ENCODE results near the gene PRKRIP1. TPM values are rescaled to one million over a fixed set of nuclear protein-coding genes. Genes with fewer than 3 reads are reported as not detected.

PRKRIP1 gene
- total RNA-seq, 5 donors from 2014 or later (not counting 1 experiment from before 2014, with no cell fraction given), result 37.1 to 56.2 (median 48.3) TPM

DNA sequence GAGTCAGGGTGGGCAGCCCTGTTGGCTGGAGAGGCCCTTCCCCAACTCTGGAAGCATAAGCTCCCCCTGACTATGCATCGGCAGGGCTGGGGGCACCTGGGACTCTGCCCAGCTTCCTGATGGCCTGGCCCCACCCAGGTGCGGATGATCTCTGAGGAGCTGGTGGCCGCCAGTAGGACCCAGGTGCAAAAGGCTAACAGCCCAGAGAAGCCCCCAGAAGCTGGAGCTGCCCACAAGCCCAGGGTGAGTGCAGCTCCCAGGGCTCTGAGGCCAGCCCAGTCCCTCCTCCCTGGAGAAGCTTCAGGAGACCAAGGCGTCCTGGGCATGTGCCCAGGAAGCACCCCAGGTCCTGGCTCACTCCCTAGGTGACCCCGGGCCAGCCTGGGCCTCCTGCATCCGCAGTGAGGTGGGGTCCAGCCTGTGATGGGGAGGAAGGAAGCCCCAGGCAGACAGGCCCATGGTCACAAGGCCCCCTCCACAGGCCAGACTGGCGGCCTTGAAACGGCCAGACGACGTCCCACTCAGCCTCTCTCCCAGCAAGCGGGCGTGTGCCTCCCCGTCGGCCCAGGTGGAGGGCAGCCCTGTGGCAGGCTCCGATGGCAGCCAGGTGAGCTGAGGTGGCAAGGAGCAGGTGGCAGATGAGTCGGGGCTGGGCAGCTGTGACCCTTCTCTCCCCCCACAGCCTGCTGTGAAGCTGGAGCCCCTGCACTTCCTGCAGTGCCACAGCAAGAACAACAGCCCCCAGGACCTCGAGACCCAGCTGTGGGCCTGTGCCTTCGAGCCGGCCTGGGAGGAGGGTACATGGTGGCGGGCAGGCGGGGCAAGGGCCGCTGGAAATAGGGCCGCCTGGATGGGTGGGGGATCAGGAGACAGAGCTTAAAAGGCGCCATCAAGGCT, 71.7 kb downstream of the PRKRIP1 start:
- no peaks in the 10 kb centered on the region for H3K36me3 Mint-ChIP-seq
- CTCF ChIA-PET, result interaction anchor here (0.6 to 1.1 kb wide), 3 partner anchors 18 to 63 kb away, joined by 3 to 8 read pairs (median 3); no protein-coding TSS in a partner anchor
- H3K4me3 ChIP-seq (ENCODE audit: control insufficient read depth in 1 of 2, extremely low read depth in 1 of 2, low read length in 1 of 2), result no peak overlapping the region
- H3K4me3 Mint-ChIP-seq, result no peak overlapping the region
- no peaks in the 10 kb centered on the region for H3K27me3 Mint-ChIP-seq
- H3K27ac ChIP-seq (ENCODE audit: low read length), result no peak overlapping the region
- POLR2A ChIA-PET, result interaction anchor here in 1 of 2 donors (0.6 kb wide), 1 partner anchor 594 kb away, joined by 5 read pairs; no protein-coding TSS in a partner anchor
- H3K9me3 ChIP-seq, result no peaks in the 10 kb centered on the region
- ATAC-seq (replicated peaks in 1 of 4), result no peak
- H3K36me3 ChIP-seq (ENCODE audit: control insufficient read depth in 2 of 2, extremely low read depth in 1 of 2, insufficient read depth in 1 of 2, low read length in 1 of 2), result peaks cover 19 to 38% of the 10 kb centered on the region in 2 donors
- H3K9me3 Mint-ChIP-seq, result no peaks in the 10 kb centered on the region
- no peak overlapping the region for H3K27ac Mint-ChIP-seq
- peaks cover 23 to 31% (median 28%) of the 10 kb centered on the region in 3 donors for H3K4me1 Mint-ChIP-seq
- WGBS (ENCODE audit: insufficient coverage), result 96% methylated on average over 14 of the region's 24 CpGs
- no peak for DNase-seq
- H3K4me1 ChIP-seq (ENCODE audit: control insufficient read depth in 1 of 2, extremely low read depth in 1 of 2, insufficient read depth in 2 of 2, low read length in 2 of 2), result peaks cover 14 to 37% of the 10 kb centered on the region in 2 experiments
- no peaks in the 10 kb centered on the region for H3K27me3 ChIP-seq (replicated peaks in 1 of 2; ENCODE audit: control insufficient read depth in 2 of 2, extremely low read depth in 1 of 2, insufficient read depth in 2 of 2, low read length in 1 of 2)

DNA sequence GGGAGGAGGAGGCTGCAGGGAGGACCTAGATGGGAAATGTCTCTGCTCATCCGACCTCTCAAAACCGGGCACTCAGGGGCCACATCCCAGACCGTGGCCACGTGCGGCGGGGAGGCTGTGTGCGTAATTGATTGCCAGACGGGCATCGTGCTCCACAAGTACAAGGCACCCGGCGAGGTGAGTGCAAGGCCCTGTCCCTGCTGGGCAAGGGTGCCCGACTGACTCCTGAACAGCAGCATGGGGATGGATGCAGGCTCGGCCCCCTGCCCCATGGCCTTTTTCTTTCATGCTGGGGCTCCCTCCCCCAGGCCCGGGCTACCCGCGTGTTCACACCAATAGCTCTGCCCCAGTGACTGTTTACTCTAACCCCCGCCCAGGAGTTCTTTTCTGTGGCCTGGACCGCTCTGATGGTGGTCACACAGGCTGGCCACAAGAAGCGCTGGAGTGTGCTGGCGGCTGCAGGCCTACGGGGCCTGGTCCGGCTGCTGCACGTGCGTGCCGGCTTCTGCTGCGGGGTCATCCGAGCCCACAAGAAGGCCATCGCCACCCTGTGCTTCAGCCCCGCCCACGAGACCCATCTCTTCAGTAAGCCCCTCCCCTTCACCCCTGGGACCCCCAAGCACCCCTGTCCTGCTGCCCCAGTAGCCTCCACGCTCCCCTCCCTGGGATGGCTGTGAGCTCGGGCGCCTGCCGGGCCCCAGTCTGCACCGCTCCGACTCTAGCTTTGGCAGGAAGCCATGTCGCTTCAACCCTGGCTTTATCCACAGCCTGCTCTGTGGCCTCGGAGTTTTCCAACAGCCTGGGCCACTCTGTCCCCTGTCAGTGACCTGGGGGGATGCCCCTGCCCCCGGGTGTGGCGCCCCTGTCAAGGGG, 72.6 kb downstream of the PRKRIP1 start:
- Histone ChIP-seq H3K36me3 (ENCODE audit: control insufficient read depth in 2 of 2, extremely low read depth in 1 of 2, insufficient read depth in 1 of 2, low read length in 1 of 2) (peaks cover 25 to 46% of the 10 kb centered on the region in 2 donors), H3K9me3 (no peaks in the 10 kb centered on the region), H3K27ac (ENCODE audit: low read length) (no peak overlapping the region), H3K4me3 (ENCODE audit: control insufficient read depth in 1 of 2, extremely low read depth in 1 of 2, low read length in 1 of 2) (no peak overlapping the region), H3K4me1 (ENCODE audit: control insufficient read depth in 1 of 2, extremely low read depth in 1 of 2, insufficient read depth in 2 of 2, low read length in 2 of 2) (peaks cover 9 to 34% of the 10 kb centered on the region in 2 experiments), H3K27me3 (replicated peaks in 1 of 2; ENCODE audit: control insufficient read depth in 2 of 2, extremely low read depth in 1 of 2, insufficient read depth in 2 of 2, low read length in 1 of 2) (no peaks in the 10 kb centered on the region)
- ChIA-PET CTCF (interaction anchor here in 1 of 2 donors (0.6 kb wide), 1 partner anchor 866 kb away, joined by 4 read pairs; no protein-coding TSS in a partner anchor), POLR2A (no interaction called here)
- Mint-ChIP-seq H3K9me3 (no peaks in the 10 kb centered on the region), H3K27me3 (no peaks in the 10 kb centered on the region), H3K4me3 (no peak overlapping the region), H3K36me3 (no peaks in the 10 kb centered on the region), H3K27ac (no peak overlapping the region), H3K4me1 (peaks cover 19 to 26% (median 25%) of the 10 kb centered on the region in 3 donors)
- no peak for ATAC-seq (replicated peaks in 1 of 4)
- WGBS (ENCODE audit: insufficient coverage), result 91% methylated on average over 36 of the region's 40 CpGs
- no peak for DNase-seq

DNA sequence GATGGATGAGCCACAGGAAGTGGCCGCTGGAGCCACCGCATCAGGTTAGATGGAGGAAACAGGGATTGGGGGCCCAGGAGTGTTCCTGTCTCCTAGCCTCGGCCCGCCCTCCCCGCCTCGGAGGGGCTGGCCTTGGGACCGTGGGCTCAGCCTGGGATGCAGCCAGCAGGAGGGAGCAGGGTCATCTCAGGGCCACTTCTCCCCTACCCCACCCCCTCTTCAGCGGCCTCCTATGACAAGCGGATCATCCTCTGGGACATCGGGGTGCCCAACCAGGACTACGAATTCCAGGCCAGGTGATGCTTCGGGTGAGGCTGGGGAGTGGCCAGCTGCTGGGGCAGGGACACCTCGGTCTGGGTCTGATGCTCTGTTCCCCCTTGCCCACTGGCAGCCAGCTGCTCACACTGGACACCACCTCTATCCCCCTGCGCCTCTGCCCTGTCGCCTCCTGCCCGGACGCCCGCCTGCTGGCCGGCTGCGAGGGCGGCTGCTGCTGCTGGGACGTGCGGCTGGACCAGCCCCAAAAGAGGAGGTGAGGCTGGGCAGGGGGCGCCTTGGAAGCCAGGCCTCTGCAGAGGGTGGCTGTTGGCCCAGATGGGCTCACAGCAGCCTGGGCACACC, 73.3 kb downstream of the PRKRIP1 start:
- H3K4me1 ChIP-seq (ENCODE audit: control insufficient read depth in 1 of 2, extremely low read depth in 1 of 2, insufficient read depth in 2 of 2, low read length in 2 of 2), result peaks cover 5 to 27% of the 10 kb centered on the region in 2 experiments
- DNase-seq, result no peak
- no peak for ATAC-seq (replicated peaks in 1 of 4)
- WGBS (ENCODE audit: insufficient coverage), result 92% methylated on average over 22 of the region's 24 CpGs
- H3K36me3 Mint-ChIP-seq, result no peaks in the 10 kb centered on the region
- H3K4me3 ChIP-seq (ENCODE audit: control insufficient read depth in 1 of 2, extremely low read depth in 1 of 2, low read length in 1 of 2), result no peak overlapping the region
- peaks cover 29 to 49% of the 10 kb centered on the region in 2 donors for H3K36me3 ChIP-seq (ENCODE audit: control insufficient read depth in 2 of 2, extremely low read depth in 1 of 2, insufficient read depth in 1 of 2, low read length in 1 of 2)
- POLR2A ChIA-PET, result no interaction called here
- H3K27ac Mint-ChIP-seq, result no peak overlapping the region
- no peaks in the 10 kb centered on the region for H3K9me3 Mint-ChIP-seq
- H3K4me3 Mint-ChIP-seq, result no peak overlapping the region
- CTCF ChIA-PET, result interaction anchor here in 1 of 2 donors (0.6 kb wide), 1 partner anchor 866 kb away, joined by 4 read pairs; no protein-coding TSS in a partner anchor
- peaks cover 13 to 20% (median 18%) of the 10 kb centered on the region in 3 donors for H3K4me1 Mint-ChIP-seq
- H3K27me3 Mint-ChIP-seq, result no peaks in the 10 kb centered on the region
- no peaks in the 10 kb centered on the region for H3K9me3 ChIP-seq
- no peaks in the 10 kb centered on the region for H3K27me3 ChIP-seq (replicated peaks in 1 of 2; ENCODE audit: control insufficient read depth in 2 of 2, extremely low read depth in 1 of 2, insufficient read depth in 2 of 2, low read length in 1 of 2)
- H3K27ac ChIP-seq (ENCODE audit: low read length), result no peak overlapping the region

DNA sequence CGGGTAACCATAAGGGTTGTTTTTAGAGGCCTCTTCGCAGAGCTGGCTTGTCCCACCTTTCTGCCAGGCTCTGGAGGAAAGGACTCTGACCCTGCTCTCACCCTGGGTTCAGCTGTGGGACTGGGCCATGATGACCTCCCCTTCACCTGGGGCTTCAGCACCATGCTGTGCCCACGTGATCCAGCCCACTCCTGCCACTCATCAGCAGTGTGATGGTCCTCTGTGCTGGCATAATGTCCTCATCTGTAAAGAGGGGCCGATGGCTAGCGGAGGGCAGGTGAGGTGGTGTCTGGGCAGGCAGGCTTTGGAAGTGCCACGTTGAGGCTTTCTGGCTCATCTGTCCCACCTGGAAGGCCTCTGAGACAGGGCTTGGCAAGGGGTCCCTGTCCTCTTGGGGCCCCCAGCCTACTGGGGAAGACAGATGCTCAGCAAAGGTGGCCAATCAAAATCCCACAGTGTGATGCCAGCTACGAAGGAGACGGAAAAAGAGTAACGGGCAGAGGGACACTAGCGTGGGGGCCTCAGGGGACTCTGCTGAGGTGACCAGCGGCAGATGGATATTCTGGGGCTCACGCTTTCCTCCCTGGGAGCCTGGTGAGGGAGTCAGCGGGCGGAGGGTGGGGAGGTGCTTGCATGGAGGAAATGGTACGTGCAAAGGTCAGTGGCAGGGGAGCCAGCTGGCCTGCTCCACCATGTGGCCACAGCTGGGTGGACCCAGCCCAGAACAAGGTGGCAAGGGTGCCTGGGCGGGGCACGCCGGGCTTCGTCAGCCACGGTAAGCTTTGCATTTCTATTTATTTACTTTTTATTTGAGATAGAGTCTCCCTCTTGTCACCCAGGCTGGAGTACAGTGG, 74.0 kb downstream of the PRKRIP1 start:
- no peak overlapping the region for H3K27ac ChIP-seq (ENCODE audit: low read length)
- no peaks in the 10 kb centered on the region for H3K9me3 ChIP-seq
- Mint-ChIP-seq H3K4me3 (no peak overlapping the region), H3K27ac (no peak overlapping the region), H3K36me3 (no peaks in the 10 kb centered on the region), H3K9me3 (no peaks in the 10 kb centered on the region), H3K4me1 (peaks cover 13 to 17% (median 16%) of the 10 kb centered on the region in 3 donors), H3K27me3 (no peaks in the 10 kb centered on the region)
- ATAC-seq (replicated peaks in 1 of 4) (no peak), DNase-seq (no peak)
- H3K4me3 ChIP-seq (ENCODE audit: control insufficient read depth in 1 of 2, extremely low read depth in 1 of 2, low read length in 1 of 2), result no peak overlapping the region
- peaks cover 4 to 22% of the 10 kb centered on the region in 2 experiments for H3K4me1 ChIP-seq (ENCODE audit: control insufficient read depth in 1 of 2, extremely low read depth in 1 of 2, insufficient read depth in 2 of 2, low read length in 2 of 2)
- H3K36me3 ChIP-seq (ENCODE audit: control insufficient read depth in 2 of 2, extremely low read depth in 1 of 2, insufficient read depth in 1 of 2, low read length in 1 of 2), result peaks cover 29 to 49% of the 10 kb centered on the region in 2 donors
- POLR2A ChIA-PET, result no interaction called here
- WGBS (ENCODE audit: insufficient coverage), result 89% methylated on average over 10 of the region's 20 CpGs
- H3K27me3 ChIP-seq (replicated peaks in 1 of 2; ENCODE audit: control insufficient read depth in 2 of 2, extremely low read depth in 1 of 2, insufficient read depth in 2 of 2, low read length in 1 of 2), result no peaks in the 10 kb centered on the region
- CTCF ChIA-PET, result no interaction called here

DNA sequence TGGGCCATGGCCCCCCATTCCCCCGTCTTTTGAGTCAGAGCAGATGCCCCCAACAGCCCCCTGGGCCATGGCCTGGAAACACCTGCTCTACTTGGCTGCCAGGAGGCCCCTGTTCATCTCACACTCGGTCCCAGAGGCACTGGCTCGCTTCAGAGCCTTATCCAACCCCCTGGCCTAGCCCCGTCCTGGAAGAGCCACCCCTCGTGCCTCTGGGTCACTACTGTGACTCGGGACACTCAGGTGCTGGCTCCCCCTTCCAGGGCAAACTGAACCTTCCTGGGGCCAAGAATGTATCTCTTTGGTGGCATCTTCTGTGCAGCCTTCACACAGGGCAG, 75.6 kb downstream of the PRKRIP1 start:
- DNase-seq (no peak), ATAC-seq (replicated peaks in 1 of 4) (no peak)
- H3K36me3 Mint-ChIP-seq, result no peaks in the 10 kb centered on the region
- no peaks in the 10 kb centered on the region for H3K9me3 ChIP-seq
- H3K27me3 Mint-ChIP-seq, result no peaks in the 10 kb centered on the region
- H3K9me3 Mint-ChIP-seq, result no peaks in the 10 kb centered on the region
- H3K27ac ChIP-seq (ENCODE audit: low read length), result no peak overlapping the region
- POLR2A ChIA-PET, result interaction anchor here in 1 of 2 donors (1.2 kb wide), 1 partner anchor 46 kb away, joined by 3 read pairs; no protein-coding TSS in a partner anchor
- peaks cover 2 to 5% (median 3%) of the 10 kb centered on the region in 3 donors for H3K4me1 Mint-ChIP-seq
- no peak overlapping the region for H3K27ac Mint-ChIP-seq
- peaks cover 29 to 49% of the 10 kb centered on the region in 2 donors for H3K36me3 ChIP-seq (ENCODE audit: control insufficient read depth in 2 of 2, extremely low read depth in 1 of 2, insufficient read depth in 1 of 2, low read length in 1 of 2)
- no peaks in the 10 kb centered on the region for H3K27me3 ChIP-seq (replicated peaks in 1 of 2; ENCODE audit: control insufficient read depth in 2 of 2, extremely low read depth in 1 of 2, insufficient read depth in 2 of 2, low read length in 1 of 2)
- H3K4me3 ChIP-seq (ENCODE audit: control insufficient read depth in 1 of 2, extremely low read depth in 1 of 2, low read length in 1 of 2), result no peak overlapping the region
- CTCF ChIA-PET, result interaction anchor here in 1 of 2 donors (0.8 kb wide), 1 partner anchor 59 kb away, joined by 4 read pairs; no protein-coding TSS in a partner anchor
- WGBS (ENCODE audit: insufficient coverage), result 90% methylated on average over 5 of the region's 6 CpGs
- no peak overlapping the region for H3K4me3 Mint-ChIP-seq
- peaks cover 0 to 8% of the 10 kb centered on the region in 2 experiments for H3K4me1 ChIP-seq (ENCODE audit: control insufficient read depth in 1 of 2, extremely low read depth in 1 of 2, insufficient read depth in 2 of 2, low read length in 2 of 2)
